GM21825 (cell line): ENCODE data around the gene PDE4D.

Experiments used
- ATAC-seq: cut with Tn5 transposase; IDR thresholded peaks from one replicate; pipeline ENCODE4 v1.9.1; 2021; ENCODE audit warnings: mild to moderate bottlenecking, moderate library complexity; ENCODE audit not compliant: unreplicated experiment

The PDE4D gene

DNA sequence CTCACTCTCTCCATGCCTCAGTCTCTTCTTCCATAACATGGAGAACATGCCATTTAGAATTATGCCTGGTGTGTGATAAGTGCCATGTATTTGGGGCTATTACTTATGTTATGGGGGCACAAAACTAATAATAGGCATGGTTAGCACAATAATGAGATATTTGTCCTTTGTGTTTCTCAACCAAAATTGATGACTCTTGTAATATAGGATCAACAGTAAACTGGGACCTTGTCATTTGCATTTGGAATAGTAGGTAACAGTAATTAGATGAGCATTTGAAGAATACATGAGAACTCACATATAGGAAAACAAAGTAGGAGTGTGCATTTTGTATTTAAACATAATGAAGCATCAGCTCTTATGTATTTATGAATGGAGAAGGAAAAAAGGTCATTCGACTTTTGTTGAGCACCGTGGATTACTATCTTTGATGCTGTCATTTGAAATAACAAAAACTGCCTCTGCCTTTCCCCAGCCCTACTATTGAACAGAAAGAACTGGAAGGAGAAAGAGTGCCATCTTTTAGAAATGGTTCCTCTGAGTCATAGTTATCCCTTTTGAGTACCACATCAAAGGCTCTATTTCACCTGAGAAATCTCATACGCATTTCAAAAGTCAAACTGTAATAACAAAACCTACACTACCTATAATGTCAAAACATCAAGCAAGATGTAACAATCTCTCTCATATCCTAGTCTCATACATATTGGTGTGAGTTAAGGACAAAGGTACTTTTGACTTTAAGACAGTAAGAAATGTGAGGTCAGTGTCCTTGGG is 655.2 kb downstream of the PDE4D start:
- peak; percentile 83 for ATAC-seq

- no peak for ATAC-seq
These were observed 656.5 kb downstream of the PDE4D start for GRCh38 chr5:59236986-59237385.

DNA sequence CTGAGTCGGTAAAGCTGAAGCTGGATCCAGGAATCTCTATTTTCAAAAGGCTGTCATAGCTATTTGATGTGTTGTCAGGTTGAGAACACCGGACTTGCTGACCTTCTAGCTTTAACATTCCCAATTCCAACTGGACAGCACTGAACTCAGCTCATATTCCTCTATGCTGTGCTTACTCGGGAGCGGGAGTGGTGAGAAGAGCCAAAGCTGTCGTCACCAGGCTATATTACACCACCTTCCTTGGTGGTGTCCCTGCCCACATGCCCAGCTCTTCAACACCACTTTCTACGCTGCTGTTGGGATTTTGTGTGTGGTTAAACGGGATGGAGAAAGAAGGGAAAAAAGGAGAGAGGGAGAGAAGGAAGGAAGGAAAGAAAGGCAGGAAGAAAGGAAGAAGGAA is 657.1 kb downstream of the PDE4D start:
- no peak for ATAC-seq

- no peak for ATAC-seq
These were observed 659.3 kb downstream of the PDE4D start for GRCh38 chr5:59234236-59234635.

DNA sequence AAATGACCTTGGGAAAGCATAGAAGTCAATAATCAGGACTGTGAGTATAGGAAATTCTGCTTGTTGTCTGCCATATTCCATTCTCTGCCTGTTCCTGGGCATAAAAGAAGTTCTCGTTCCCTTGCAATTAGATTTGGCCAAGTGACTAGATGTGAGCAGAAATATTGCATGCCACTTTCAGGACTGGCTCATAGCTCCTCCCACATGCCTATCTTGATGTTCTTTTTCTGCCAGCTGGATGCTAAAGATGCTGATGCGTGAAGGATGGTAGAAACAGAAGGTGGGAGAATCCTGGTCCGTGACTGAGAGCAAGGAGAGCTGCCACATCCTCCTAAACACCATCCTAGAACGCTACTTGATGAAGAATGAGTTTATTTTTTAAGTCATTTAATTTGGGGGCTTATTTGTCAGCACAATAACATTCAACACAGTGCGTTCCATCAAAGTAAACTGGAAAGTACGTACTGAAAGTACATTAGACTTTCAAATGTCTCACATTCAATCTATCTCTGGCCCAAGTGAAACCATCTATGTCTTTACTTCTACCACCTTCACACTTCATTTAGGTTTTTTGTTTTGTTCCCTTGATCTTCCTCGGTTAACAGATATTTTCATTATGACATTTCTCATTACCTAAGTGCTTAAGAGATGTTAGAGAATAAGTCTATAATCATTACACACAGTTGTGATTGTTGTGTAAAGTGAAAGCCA is 662.1 kb downstream of the PDE4D start:
- no peak for ATAC-seq

DNA sequence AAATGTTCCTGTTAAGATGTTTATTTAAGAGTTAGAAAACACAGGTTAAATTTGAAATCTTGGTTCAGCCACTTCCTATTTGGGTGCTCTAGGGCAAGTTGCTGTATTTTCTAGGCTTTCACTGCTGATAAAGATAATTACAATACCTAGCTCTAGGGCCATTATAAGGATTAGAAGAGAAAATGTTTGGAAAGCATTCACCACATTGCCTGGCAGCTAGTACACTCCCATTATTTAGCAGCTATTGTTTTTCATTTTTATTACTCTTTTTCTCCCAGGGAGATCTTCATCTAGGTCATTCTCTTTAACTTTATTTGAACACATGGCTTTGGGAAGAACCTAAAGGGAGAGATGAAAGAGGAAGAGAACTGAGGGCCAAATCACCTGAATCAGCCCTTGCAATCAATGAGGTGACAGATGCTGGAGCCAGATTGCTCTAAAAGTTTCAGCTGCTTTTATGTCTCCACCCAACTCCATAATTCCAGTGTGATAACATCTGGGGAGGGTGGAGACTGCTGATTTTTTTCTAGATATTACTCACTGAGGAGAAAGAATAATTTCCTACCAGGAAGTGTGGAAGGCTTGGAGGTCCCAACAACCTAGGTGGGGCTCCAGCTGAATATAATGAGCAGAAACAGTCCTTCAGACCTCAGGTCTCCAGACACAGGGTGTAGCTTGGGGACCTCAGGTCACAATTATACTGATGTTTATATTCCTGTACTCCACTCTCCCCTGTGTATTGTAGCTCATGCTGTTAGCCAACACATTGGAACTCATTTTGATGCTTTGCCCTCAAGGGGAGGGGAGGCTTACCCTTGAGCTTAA is 670.6 kb downstream of the PDE4D start:
- ATAC-seq = no peak

GRCh38 chr5:59221769-59222168 is 671.8 kb downstream of the PDE4D start:
- ATAC-seq = no peak

GRCh38 chr5:59218424-59219045 is 675.0 kb downstream of the PDE4D start:
- ATAC-seq = no peak

GRCh38 chr5:59216841-59217240 is 676.7 kb downstream of the PDE4D start:
- no peak for ATAC-seq

- ATAC-seq = no peak
These were observed 680.9 kb downstream of the PDE4D start for GRCh38 chr5:59212596-59212995.

- no peak for ATAC-seq
These were observed 683.7 kb downstream of the PDE4D start for GRCh38 chr5:59209758-59210359.

- ATAC-seq = no peak
These were observed 685.1 kb downstream of the PDE4D start for GRCh38 chr5:59208474-59208873.

DNA sequence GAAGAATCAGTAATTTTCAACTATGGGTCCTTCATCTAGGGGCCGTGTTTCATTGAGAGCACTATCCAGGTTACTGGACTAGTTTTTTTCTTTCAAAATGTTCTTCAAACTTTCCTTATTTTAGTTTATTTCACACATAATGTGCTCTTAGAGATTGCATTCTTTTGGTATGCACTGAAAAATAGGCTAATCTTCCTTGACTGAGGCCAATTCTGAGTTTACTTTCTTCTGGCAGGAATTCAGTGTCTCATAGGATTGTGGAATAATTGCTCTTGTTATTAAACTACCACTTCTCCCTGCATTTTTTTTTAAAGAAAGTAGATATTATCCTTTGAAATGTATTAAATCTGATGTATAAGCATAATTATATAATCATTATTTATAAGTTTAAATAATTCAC is 686.1 kb downstream of the PDE4D start:
- ATAC-seq = no peak

- ATAC-seq = no peak
These were observed 687.4 kb downstream of the PDE4D start for GRCh38 chr5:59206132-59206581.

GRCh38 chr5:59204114-59204897 is 689.2 kb downstream of the PDE4D start:
- no peak for ATAC-seq

DNA sequence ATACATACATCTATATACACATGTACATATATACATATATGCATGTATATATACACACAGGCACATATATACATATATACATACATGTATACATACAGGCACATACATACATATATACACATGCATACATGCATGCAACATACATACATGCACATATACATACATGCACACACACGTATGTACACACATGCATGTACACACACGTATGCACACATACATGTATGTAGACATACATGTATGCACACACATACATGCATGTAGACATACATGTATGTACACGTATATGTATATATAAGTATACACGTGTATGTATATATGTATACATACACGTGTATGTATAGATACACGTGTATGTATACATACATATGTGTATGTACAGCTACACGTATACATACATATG is 693.7 kb downstream of the PDE4D start:
- ATAC-seq = no peak

DNA sequence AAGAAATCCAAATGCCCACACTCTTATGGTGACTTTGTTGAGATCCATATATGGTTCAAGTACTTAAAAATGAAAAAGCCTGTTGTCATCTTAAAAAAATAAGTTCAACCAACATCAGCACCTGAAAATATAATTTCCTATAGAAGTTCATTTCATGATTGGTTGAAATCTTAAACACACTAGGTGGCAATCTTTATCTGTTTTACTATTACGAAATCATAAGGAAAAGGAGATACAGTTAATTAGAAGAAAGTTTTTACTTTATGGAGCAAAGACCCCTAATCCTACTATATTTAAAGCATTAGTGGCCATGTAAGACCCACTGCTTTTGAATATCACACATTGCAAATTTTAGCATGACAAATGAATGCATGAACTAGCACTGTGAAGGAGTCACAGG is 694.7 kb downstream of the PDE4D start:
- ATAC-seq = no peak

DNA sequence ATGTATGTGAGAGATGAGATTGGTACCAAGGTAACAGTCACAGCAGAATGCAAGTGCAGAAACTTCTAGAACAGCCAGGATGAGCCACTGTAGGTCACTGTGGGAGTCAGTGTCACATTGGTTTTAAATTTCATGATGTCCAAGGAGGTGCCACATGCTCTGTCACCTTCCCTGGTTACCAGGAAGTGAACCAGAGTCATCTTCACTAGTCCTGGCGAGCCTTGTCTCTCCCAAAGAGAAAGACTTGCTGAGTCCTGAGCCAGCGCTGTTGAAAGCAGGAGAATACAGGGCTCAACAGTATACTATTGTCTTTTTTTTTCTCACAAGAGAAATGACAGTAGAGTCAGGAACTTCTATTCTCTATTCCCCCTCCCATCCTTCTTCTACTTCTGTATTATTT is 695.2 kb downstream of the PDE4D start:
- no peak for ATAC-seq

DNA sequence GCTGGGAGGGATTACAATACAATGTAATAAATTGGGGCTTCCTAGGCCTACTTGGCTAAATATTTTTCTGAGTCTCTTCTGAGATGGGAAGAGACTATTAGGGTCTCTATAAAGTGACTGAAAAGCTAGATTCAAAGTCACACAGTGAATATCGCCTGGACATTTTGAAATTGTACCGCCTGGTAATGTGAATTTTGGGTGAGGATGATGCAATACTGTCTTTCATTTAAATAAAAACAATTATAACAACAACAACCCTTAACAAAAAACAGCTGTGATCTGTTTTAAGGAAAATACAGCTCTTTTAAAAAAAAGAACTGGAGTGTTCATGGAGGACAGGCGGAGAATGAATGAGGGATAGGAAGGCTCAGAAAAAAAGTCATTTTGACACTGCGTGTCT is 695.6 kb downstream of the PDE4D start:
- ATAC-seq = no peak
